D341Med (cell line): ENCODE results near the gene CABP7.

Experiments
- DNase-seq: peaks from one replicate; pipeline ENCODE4 v3.0.0; 2012; ENCODE audit warnings: low spot score

Gene CABP7

GRCh38 chr22:29773233-29773632 lies 53.4 kb downstream of the CABP7 start:
- DNase-seq: no peak

- DNase-seq: no peak
These were observed 60.4 kb downstream of the CABP7 start for GRCh38 chr22:29780220-29780619.

- DNase-seq: no peak
These were observed 61.2 kb downstream of the CABP7 start for GRCh38 chr22:29780748-29781676.
